Coronary artery (tissue), 2 donors: Measurements from ENCODE around the gene ONECUT2.

Source experiments
- DNase-seq: peaks from one replicate; pipeline ENCODE4 v3.0.0-alpha.2; 2017; ENCODE audit warnings: low spot score
- H3K27ac ChIP-seq, 2 donors: fragments of 200-600 bp; sonication (generic); one replicate each; pipeline ENCODE4 v1.5.1; 2016 to 2019
- H3K4me3 ChIP-seq: fragments of 200-600 bp; sonication (generic); 2 replicates; pipeline ENCODE4 v1.5.1; 2016; ENCODE audit warnings: mild to moderate bottlenecking, moderate library complexity
- TF ChIP-seq, protein P1 (sequence below): fragments of 200-600 bp; sonication (generic); IDR thresholded peaks from one replicate; pipeline ENCODE4 v1.5.1; 2019; ENCODE audit warnings: antibody characterized with exemption

Gene ONECUT2

DNA sequence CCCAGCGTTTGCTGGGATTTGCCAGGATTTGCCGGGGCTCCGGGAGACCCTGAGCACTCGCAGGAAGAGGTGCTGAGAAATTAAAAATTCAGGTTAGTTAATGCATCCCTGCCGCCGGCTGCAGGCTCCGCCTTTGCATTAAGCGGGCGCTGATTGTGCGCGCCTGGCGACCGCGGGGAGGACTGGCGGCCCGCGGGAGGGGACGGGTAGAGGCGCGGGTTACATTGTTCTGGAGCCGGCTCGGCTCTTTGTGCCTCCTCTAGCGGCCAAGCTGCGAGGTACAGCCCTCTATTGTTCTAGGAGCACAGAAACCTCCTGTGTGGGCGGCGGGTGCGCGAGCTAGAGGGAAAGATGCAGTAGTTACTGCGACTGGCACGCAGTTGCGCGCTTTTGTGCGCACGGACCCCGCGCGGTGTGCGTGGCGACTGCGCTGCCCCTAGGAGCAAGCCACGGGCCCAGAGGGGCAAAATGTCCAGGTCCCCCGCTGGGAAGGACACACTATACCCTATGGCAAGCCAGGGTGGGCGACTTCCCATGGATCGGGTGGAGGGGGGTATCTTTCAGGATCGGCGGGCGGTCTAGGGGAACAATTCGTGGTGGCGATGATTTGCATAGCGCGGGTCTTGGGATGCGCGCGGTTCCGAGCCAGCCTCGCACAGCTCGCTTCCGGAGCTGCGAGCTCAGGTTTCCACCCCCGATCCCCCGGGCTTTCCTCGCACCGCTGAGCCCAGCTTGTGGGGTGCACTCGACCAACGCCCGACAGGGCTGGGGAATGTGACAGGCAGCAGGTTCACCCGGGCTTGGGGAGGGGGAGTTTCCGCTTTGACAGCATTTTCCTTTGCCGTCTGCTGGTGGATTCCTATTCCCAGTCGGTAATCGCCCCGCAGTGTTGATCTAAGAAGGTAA is 2.8 kb downstream of the ONECUT2 start:
- Histone ChIP-seq H3K4me3 (peak overlapping the region; percentile 25), H3K27ac (no peak overlapping the region)
- TF ChIP-seq, protein P1, sequence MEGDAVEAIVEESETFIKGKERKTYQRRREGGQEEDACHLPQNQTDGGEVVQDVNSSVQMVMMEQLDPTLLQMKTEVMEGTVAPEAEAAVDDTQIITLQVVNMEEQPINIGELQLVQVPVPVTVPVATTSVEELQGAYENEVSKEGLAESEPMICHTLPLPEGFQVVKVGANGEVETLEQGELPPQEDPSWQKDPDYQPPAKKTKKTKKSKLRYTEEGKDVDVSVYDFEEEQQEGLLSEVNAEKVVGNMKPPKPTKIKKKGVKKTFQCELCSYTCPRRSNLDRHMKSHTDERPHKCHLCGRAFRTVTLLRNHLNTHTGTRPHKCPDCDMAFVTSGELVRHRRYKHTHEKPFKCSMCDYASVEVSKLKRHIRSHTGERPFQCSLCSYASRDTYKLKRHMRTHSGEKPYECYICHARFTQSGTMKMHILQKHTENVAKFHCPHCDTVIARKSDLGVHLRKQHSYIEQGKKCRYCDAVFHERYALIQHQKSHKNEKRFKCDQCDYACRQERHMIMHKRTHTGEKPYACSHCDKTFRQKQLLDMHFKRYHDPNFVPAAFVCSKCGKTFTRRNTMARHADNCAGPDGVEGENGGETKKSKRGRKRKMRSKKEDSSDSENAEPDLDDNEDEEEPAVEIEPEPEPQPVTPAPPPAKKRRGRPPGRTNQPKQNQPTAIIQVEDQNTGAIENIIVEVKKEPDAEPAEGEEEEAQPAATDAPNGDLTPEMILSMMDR: no peak
- no peak for DNase-seq

DNA sequence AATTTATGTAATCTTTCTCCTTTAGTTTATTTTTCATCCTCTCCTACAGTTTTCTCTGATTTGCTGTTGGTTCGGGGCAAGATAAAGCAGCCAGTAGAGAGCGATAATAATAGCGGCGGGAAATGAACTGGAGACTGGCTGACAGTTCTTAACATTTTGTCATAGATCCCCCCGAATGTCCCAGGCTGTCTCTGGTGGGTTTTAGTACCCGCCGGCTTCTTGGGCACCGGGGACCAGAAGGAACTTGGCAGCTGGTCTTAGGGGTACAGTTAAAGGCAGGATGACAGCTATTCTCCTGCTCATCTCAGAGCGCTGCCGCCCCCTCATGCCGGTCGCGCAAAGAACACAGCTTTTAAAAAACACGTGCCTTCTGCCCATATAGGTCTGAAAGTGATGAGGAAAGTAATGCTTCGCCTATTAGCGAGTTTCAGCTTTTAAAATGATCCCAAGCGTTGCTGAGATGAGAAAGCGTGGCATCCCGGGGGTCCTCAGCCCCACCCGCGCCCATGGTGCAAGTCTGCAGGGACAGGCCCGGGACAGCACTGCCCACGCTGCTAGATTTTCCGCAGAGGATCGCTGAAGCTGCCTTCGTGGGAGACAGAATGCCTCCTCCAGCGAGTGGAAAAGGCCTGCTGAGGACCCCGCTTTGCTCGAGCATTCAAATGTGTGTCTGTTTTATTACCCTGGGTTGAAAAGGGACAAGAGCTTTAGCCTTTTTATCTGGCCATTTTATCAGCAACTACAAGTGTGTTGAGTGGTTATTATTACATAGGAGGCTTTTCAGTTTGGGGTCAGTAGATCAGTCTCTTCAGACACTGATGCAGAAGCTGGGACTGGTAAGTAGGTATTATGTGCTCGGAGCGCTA is 3.8 kb downstream of the ONECUT2 start:
- Histone ChIP-seq H3K27ac (no peak overlapping the region), H3K4me3 (peak overlapping the region; percentile 25)
- no peak for DNase-seq
- TF ChIP-seq, protein P1: no peak

DNA sequence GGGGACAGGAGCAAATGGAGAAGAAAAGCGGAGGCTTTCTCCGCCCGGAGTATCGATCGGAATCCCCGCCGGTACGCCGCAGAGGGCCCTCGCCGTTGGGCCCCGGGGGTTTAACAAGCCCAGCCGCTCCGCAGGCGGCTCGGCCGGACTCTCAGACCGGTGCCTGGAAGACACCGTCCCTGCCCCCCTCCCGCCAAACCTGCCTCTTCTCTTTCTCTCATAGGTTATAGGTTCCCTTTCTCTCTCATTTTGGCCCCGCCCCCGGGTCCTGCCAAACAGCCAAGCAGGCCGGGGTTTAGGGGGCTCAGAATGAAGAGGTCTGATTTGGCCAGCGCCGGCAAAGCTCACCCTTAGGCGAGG is 4.4 kb downstream of the ONECUT2 start:
- Histone ChIP-seq H3K4me3 (peak overlapping the region; percentile 25), H3K27ac (no peak overlapping the region)
- no peak for DNase-seq
- TF ChIP-seq, protein P1: no peak

DNA sequence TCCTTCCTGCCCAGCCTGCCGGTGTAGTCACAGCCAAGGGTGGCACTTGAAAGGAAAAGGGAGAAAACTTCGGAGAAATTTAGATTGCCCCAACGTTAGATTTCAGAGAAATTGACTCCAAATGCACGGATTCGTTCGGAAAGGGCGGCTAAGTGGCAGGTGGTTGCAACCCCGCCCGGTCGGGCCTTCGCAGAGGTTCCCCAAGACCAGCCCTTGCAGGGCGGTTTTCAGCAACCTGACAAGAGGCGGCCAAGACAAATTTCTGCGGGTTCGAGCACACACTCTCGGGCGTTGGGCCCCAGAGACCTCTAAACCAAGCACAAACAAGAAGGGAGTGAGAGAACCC is 4.8 kb downstream of the ONECUT2 start:
- TF ChIP-seq, protein P1: no peak
- peak overlapping the region; percentile 42 for H3K4me3 ChIP-seq
- no peak overlapping the region for H3K27ac ChIP-seq
- DNase-seq: no peak

DNA sequence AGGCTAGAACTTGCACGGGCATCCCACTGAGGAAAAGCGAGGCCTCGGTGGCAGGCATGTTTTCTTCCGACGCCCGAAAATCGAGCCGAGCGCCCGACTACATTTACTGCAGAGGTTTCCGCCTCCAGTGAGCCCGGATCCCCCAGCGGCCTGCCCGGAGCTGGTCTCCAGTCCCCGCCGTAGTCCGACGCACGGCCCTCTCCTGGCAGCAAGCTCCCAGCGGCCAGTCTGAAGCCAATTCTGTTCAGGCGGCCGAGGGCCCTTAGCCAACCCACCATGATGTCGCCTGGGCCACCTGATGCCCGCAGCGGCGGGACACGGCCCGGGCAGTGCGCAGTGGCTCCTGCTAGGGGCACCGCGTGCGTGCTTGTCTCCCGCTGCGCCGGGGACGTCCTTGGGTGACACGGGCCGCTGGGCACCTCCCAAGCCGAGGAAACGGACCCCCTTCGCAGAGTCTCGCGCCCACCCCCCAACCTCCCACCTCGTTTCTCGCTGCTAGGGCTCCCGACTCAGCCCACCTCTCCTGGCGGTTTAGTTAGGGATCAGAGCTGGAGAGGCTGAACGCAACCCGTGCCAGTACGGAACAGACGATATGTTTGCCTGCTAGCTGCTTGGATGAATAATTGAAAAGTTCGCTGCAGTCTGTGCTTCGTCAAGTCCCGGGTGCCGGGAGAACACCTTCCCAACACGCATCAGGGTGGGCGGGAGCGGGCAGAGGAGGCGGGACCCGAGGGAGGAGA is 5.3 kb downstream of the ONECUT2 start:
- H3K4me3 ChIP-seq: peak overlapping the region; percentile 42
- no peak overlapping the region for H3K27ac ChIP-seq
- no peak for DNase-seq
- TF ChIP-seq, protein P1: no peak

DNA sequence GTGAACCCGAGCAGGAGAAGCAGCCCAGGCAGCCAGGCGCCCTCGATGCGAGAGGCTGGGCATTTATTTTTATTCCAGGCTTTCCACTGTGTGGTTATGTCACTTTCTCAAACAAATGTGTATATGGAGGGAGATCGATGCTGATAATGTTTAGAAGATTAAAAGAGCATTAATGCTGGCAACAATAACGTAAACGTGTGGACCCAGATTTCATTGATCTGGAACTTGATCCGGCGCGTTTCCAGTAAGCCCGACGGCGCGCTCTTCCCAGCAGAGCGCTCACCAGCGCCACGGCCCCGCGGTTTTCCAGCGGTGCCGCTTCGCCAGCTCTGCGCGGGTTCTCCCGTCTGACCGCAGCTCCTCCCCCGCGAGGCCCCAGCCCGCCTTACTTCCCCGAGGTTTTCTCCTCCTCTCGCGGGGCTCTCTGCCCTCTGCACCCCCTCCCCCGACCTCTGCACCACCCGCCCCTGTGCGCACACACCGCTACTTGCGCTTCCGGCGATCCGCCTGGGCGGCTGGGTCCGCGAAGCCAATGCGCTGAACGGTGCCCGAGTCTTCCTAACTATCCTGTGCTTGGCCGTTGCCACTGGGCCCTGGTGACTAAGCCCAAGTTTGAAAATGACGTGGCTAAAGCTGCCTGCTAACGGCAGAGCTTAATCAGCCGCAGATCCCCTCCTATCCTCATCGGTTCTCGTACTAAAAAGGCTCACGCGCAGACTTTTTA is 6.1 kb downstream of the ONECUT2 start:
- TF ChIP-seq, protein P1: no peak
- no peak overlapping the region for H3K27ac ChIP-seq
- no peak for DNase-seq
- H3K4me3 ChIP-seq: peak overlapping the region; percentile 42
